Small intestine (tissue), 7 donors: Measurements from ENCODE around the gene AXDND1. TPM values are rescaled to one million over a fixed set of nuclear protein-coding genes. Genes with fewer than 3 reads are reported as not detected.

Experiments used
- DNase-seq, 2 donors: peaks; one replicate each; pipeline versions ENCODE4 v3.0.0 to v3.0.0-alpha.2; 2013
- FAIRE-seq: peaks from 2 replicates; lab custom pipeline; 2012; peaks lifted over from hg19 to GRCh38; lab: Jason Lieb, UNC
- H3K27ac ChIP-seq, 3 donors: one replicate each; pipeline ENCODE4 v1.5.1; 2013; ENCODE audit warnings: low read length in 2 of 3, mild to moderate bottlenecking in 2 of 3, control low read depth in 1 of 3, inconsistent platforms in 1 of 3, low read depth in 1 of 3, moderate library complexity in 1 of 3
- H3K27me3 ChIP-seq, 3 donors: one replicate each; pipeline ENCODE4 v1.6.1; 2013; ENCODE audit warnings: low read length in 3 of 3, inconsistent platforms in 1 of 3; ENCODE audit not compliant: control insufficient read depth in 3 of 3, insufficient read depth in 3 of 3
- H3K36me3 ChIP-seq, 3 donors: one replicate each; pipeline ENCODE4 v1.6.1; 2013; ENCODE audit warnings: low read length in 3 of 3, inconsistent platforms in 1 of 3, low read depth in 1 of 3, mild to moderate bottlenecking in 1 of 3, moderate library complexity in 1 of 3; ENCODE audit not compliant: control insufficient read depth in 3 of 3, insufficient read depth in 2 of 3
- H3K4me1 ChIP-seq, 3 donors: one replicate each; pipeline ENCODE4 v1.6.1; 2013; ENCODE audit warnings: low read length in 2 of 3, inconsistent platforms in 1 of 3, low read depth in 1 of 3, mild to moderate bottlenecking in 1 of 3, moderate library complexity in 1 of 3; ENCODE audit not compliant: control insufficient read depth in 3 of 3, insufficient read depth in 2 of 3
- H3K4me3 ChIP-seq, 3 donors: one replicate each; pipeline ENCODE4 v1.5.1; 2013; ENCODE audit warnings: low read length in 3 of 3, control low read depth in 1 of 3, inconsistent platforms in 1 of 3, low read depth in 1 of 3, mild to moderate bottlenecking in 1 of 3, moderate library complexity in 1 of 3
- H3K9me3 ChIP-seq, 2 donors: one replicate each; pipeline ENCODE4 v1.6.1; 2013; ENCODE audit warnings: low read depth in 1 of 2, low read length in 1 of 2; ENCODE audit not compliant: control insufficient read depth in 2 of 2, insufficient read depth in 1 of 2
- WGBS, 3 donors: extraction: QIAGEN DNeasy Blood & Tissue Kit; methylation state at CpG; one replicate each; pipeline ENCODE4 v1.1.7; 2013; 5-methylcytosine and 5-hydroxymethylcytosine counted together
- polyA plus RNA-seq, 4 donors: library from polyadenylated mRNA; stranded (reverse) in 3 of 4; unstranded in 1 of 4; fragments of 200-250 nt in 3 of 4; fragments of 120-200 nt in 1 of 4; gene quantifications; one replicate each; pipeline versions ENCODE4 v1.2.1 to v1.2.3, GENCODE V29; 2013
- donor health status: healthy with polysubstance abuse.
- donor health status: control.
- donor health status: control.
- donor health status: Bipolar disorder and iron deficiency.
- donor health status: healthy.

Gene AXDND1
- polyA plus RNA-seq, 4 donors = 0.22 to 28.0 (median 6.7) TPM

DNA sequence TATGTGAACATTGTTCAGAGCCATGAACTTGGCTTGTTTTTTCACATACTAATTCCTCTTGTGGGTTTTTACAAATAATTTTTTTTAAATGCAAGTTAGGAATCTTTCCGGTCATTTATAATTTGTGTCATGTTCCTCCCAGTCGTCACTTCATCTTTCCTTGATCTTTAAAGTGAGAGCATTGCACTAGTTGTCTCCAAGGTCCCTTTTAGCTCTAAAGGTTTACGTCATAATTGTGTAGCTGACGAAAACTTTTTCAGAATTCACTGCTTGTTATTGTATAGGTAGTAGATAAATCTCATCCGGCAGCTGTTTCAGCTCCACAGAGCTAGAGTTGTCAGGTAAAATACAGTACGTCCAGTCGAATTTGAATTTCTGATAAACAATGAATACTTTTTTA is 38.6 kb upstream of the AXDND1 start:
- peaks cover 0 to 7% (median 0%) of the 10 kb centered on the region in 3 donors for H3K36me3 ChIP-seq
- no peak for FAIRE-seq
- no peaks in the 10 kb centered on the region for H3K4me1 ChIP-seq
- no peak overlapping the region for H3K27ac ChIP-seq
- no peaks in the 10 kb centered on the region for H3K27me3 ChIP-seq
- no peak overlapping the region for H3K4me3 ChIP-seq
- 93 to 97% (median 95%) methylated on average over 7 of the region's 7 CpGs for whole genome bisulfite sequencing, 3 donors
- no peak for DNase-seq
- H3K9me3 ChIP-seq = peaks cover 3 to 12% of the 10 kb centered on the region in 2 donors

- FAIRE-seq (no peak), DNase-seq (no peak)
- peaks cover 3 to 12% of the 10 kb centered on the region in 2 donors for H3K9me3 ChIP-seq
- no peaks in the 10 kb centered on the region for H3K27me3 ChIP-seq
- WGBS, 3 donors = 83 to 88% (median 84%) methylated on average over 3 of the region's 3 CpGs
- no peaks in the 10 kb centered on the region for H3K4me1 ChIP-seq
- H3K36me3 ChIP-seq = peaks cover 0 to 7% (median 0%) of the 10 kb centered on the region in 3 donors
- H3K4me3 ChIP-seq = no peak overlapping the region
- H3K27ac ChIP-seq = no peak overlapping the region
These were observed 38.1 kb upstream of the AXDND1 start for GRCh38 chr1:179327679-179328078.

GRCh38 chr1:179329862-179330261 is 35.9 kb upstream of the AXDND1 start:
- peaks cover 3 to 12% of the 10 kb centered on the region in 2 donors for H3K9me3 ChIP-seq
- no peak overlapping the region for H3K4me3 ChIP-seq
- peaks cover 0 to 7% (median 0%) of the 10 kb centered on the region in 3 donors for H3K36me3 ChIP-seq
- DNase-seq (no peak), FAIRE-seq (no peak)
- no peaks in the 10 kb centered on the region for H3K27me3 ChIP-seq
- WGBS, 3 donors = 75 to 98% (median 77%) methylated on average over 2 of the region's 2 CpGs
- H3K27ac ChIP-seq = no peak overlapping the region
- no peaks in the 10 kb centered on the region for H3K4me1 ChIP-seq

GRCh38 chr1:179334440-179334839 is 31.3 kb upstream of the AXDND1 start:
- no peak for FAIRE-seq
- 89 to 93% (median 93%) methylated on average over 4 of the region's 4 CpGs for WGBS, 3 donors

DNA sequence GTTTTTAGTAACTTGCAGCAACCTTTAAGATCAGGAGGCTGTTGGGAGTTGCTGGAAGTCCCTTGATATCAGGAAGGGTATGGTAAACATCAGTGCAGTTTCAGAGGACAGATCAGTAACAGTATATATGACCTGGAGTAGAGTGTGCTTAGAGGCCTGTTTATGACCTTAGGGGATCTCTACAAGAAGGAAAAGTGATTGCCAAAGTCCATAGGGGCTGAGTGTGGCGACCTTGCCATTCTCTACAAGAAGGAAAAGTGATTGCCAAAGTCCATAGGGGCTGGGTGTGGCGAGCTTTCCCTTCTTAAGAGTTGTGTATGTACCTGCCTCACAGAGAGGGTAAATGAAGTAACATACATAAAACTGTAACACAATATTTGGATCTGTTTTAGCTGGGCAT is 28.5 kb upstream of the AXDND1 start:
- Histone ChIP-seq H3K4me3 (no peak overlapping the region), H3K27me3 (no peaks in the 10 kb centered on the region), H3K9me3 (no peaks in the 10 kb centered on the region), H3K36me3 (peaks cover 2 to 16% (median 3%) of the 10 kb centered on the region in 3 donors), H3K4me1 (no peaks in the 10 kb centered on the region), H3K27ac (no peak overlapping the region)
- WGBS, 3 donors = 11 to 67% (median 43%) methylated on average over 2 of the region's 2 CpGs
- FAIRE-seq = no peak
- DNase-seq = peak; percentile 67 to 87

More at GRCh38 chr1:179334440-179334839, 31.3 kb upstream of the AXDND1 start:
- peaks cover 0 to 10% (median 0%) of the 10 kb centered on the region in 3 donors for H3K36me3 ChIP-seq
- no peak for DNase-seq
- H3K9me3 ChIP-seq = peaks cover 2 to 7% of the 10 kb centered on the region in 2 donors
- no peak overlapping the region for H3K27ac ChIP-seq
- no peak overlapping the region for H3K4me3 ChIP-seq
- no peaks in the 10 kb centered on the region for H3K27me3 ChIP-seq
- no peaks in the 10 kb centered on the region for H3K4me1 ChIP-seq

DNA sequence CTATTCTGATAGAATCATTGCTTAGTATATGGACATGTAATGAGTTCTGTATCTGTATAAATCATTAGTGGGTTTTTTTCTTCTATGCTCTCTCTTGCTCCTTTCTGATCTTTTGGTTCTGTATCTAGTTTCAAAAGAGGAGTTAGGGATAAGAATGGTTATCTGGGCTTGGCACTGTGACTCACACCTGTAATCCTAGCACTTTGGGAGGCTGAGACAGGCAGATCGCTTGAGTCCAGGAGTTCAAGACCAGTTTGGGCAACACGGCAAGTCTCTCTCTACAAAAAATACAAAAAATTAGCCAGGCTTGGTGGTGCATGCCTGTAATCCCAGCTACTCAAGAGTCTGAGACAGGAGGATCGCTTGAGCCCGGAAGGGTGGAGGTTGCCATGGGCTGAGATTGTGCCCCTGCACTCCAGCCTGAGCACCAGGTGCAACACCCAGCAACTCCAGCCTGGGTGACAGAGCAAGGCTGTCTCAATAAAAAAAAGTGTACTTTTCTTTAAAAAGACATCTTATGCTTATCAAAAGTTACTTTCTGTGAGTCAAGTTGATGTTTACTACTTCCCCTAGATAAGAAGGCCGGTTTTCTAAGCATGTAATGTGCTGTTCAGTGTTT is 27.7 kb upstream of the AXDND1 start:
- no peaks in the 10 kb centered on the region for H3K4me1 ChIP-seq
- peaks cover 2 to 17% (median 3%) of the 10 kb centered on the region in 3 donors for H3K36me3 ChIP-seq
- no peak for FAIRE-seq
- 58 to 77% (median 72%) methylated on average over 5 of the region's 5 CpGs for WGBS, 3 donors
- H3K9me3 ChIP-seq = no peaks in the 10 kb centered on the region
- no peak overlapping the region for H3K4me3 ChIP-seq
- peak overlapping the region in 1 of 3 donors; percentile 3 for H3K27ac ChIP-seq
- H3K27me3 ChIP-seq = no peaks in the 10 kb centered on the region
- peak in 1 of 2 donors; percentile 53 for DNase-seq

GRCh38 chr1:179340918-179341317 is 24.9 kb upstream of the AXDND1 start:
- FAIRE-seq = no peak
- Histone ChIP-seq H3K27me3 (no peaks in the 10 kb centered on the region), H3K4me1 (no peaks in the 10 kb centered on the region), H3K4me3 (no peak overlapping the region), H3K36me3 (peaks cover 2 to 18% (median 5%) of the 10 kb centered on the region in 3 donors), H3K9me3 (no peaks in the 10 kb centered on the region), H3K27ac (no peak overlapping the region)
- WGBS, 3 donors = 83 to 94% (median 92%) methylated on average over 5 of the region's 5 CpGs
- no peak for DNase-seq

DNA sequence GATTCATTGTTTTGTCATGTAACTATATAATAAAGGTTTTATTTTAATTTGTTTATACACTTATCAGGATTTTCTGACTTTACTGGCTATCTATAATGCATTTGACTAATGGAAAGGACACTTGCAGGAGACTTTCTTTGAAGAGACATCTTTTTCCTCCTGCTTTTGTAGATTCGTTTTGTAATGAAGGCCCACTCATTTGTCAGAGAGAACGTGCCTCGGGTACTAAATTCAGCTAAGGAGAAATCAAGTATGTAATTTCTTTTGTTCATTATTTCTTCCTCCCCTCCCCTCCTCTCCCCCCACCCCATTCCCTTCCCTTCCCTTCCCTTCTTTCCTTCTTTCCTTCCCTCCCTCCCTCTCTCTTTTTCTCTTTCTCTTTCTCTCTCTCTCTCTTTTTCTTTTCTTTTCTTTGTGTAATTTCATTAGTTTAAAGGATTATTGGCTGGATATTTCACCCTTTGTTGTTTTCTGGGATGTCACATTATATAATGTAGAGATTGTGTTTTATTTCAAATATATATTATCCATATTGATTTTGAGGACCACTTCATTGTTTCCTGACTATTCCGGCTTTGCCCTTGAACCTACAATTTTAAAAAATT is 23.7 kb upstream of the AXDND1 start:
- DNase-seq (no peak), FAIRE-seq (no peak)
- peaks cover 2 to 20% (median 5%) of the 10 kb centered on the region in 3 donors for H3K36me3 ChIP-seq
- H3K4me1 ChIP-seq = no peaks in the 10 kb centered on the region
- H3K27ac ChIP-seq = no peak overlapping the region
- H3K9me3 ChIP-seq = no peaks in the 10 kb centered on the region
- H3K4me3 ChIP-seq = no peak overlapping the region
- no peaks in the 10 kb centered on the region for H3K27me3 ChIP-seq
- WGBS, 3 donors = 91 to 98% (median 93%) methylated on average over 4 of the region's 4 CpGs
